Measurements from ENCODE around the gene CAPS2. TPM values are rescaled to one million over a fixed set of nuclear protein-coding genes. Genes with fewer than 3 reads are reported as not detected.

Gene CAPS2
- total RNA-seq, 4 donors from 2014 or later = 3.1 to 30.9 (median 25.6) TPM

DNA sequence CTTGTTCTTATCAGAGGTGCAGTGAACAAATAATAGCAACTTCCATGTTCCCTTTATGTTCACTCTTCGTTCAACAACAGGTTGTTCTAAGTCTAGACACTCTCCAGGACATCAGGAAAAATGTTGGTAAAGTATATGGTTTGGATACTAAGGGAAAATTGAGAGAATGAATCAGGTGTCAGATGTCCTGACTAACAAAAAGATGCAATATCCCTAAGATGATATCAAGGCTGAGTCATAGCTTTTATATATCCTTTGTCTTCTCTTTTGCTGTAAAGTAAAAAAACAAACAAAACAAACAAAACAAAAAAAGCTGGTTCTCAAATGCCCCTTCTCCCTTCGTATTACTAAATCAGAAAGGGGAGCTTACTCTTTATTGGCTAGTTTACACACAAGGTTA is 15.4 kb upstream of the CAPS2 start:
- DNase-seq = no peak
- Histone ChIP-seq H3K9me3 (no peaks in the 10 kb centered on the region), H3K27ac (no peak overlapping the region), H3K4me1 (no peaks in the 10 kb centered on the region), H3K27me3 (no peaks in the 10 kb centered on the region), H3K36me3 (no peaks in the 10 kb centered on the region), H3K4me3 (no peak overlapping the region)
- TF ChIP-seq POLR2A (IDR thresholded peaks at IDR 0.05) (no peak), CTCF (IDR thresholded peaks at IDR 0.05) (no peak)
- intact Hi-C loops (cut with DNase I; ENCODE audit: low total_unique reads) = no loop called here

GRCh38 chr12:75341873-75342272 is 11.7 kb upstream of the CAPS2 start:
- no peak for TF ChIP-seq CTCF (IDR thresholded peaks at IDR 0.05)
- intact Hi-C loops (cut with DNase I; ENCODE audit: low total_unique reads) = no loop called here
- no peak overlapping the region for H3K4me3 ChIP-seq
- no peak for DNase-seq
- no peaks in the 10 kb centered on the region for H3K9me3 ChIP-seq
- H3K36me3 ChIP-seq = no peaks in the 10 kb centered on the region
- H3K27ac ChIP-seq = no peak overlapping the region
- H3K27me3 ChIP-seq = no peaks in the 10 kb centered on the region
- no peaks in the 10 kb centered on the region for H3K4me1 ChIP-seq

GRCh38 chr12:75337905-75338304 is 7.8 kb upstream of the CAPS2 start:
- no peak overlapping the region for H3K27ac ChIP-seq
- intact Hi-C loops (cut with DNase I; ENCODE audit: low total_unique reads) = no loop called here
- no peaks in the 10 kb centered on the region for H3K27me3 ChIP-seq
- no peaks in the 10 kb centered on the region for H3K36me3 ChIP-seq
- H3K9me3 ChIP-seq = no peaks in the 10 kb centered on the region
- DNase-seq = no peak
- no peak for TF ChIP-seq CTCF (IDR thresholded peaks at IDR 0.05)
- TF ChIP-seq POLR2A (IDR thresholded peaks at IDR 0.05) = no peak
- no peaks in the 10 kb centered on the region for H3K4me1 ChIP-seq
- H3K4me3 ChIP-seq = no peak overlapping the region

GRCh38 chr12:75334384-75335030 is 4.4 kb upstream of the CAPS2 start, which contains the start of gene GLIPR1L1:
Gene GLIPR1L1, plus strand, starts transcription at chr12:75334670. Its CDS starts 59 bp downstream, at chr12:75334729.
- peak; percentile 87 to 93 for DNase-seq
- H3K4me1 ChIP-seq = no peaks in the 10 kb centered on the region
- H3K36me3 ChIP-seq = no peaks in the 10 kb centered on the region
- peak within 1 kb of the TSS; percentile 28 to 58 for H3K27ac ChIP-seq
- TF ChIP-seq POLR2A (IDR thresholded peaks at IDR 0.05) (no peak), CTCF (IDR thresholded peaks at IDR 0.05) (peak; percentile 78 to 94 (median 89))
- H3K27me3 ChIP-seq = no peaks in the 10 kb centered on the region
- peak within 1 kb of the TSS; percentile 22 to 24 for H3K4me3 ChIP-seq
- intact Hi-C loops (cut with DNase I; ENCODE audit: low total_unique reads) = no loop called here
- no peaks in the 10 kb centered on the region for H3K9me3 ChIP-seq

GRCh38 chr12:75327642-75328041 is 2.5 kb downstream of the CAPS2 start:
- H3K27me3 ChIP-seq = no peaks in the 10 kb centered on the region
- H3K27ac ChIP-seq = no peak overlapping the region
- intact Hi-C loops (cut with DNase I; ENCODE audit: low total_unique reads) = no loop called here
- no peaks in the 10 kb centered on the region for H3K36me3 ChIP-seq
- H3K4me3 ChIP-seq = no peak overlapping the region
- no peak for DNase-seq
- H3K9me3 ChIP-seq = no peaks in the 10 kb centered on the region
- no peaks in the 10 kb centered on the region for H3K4me1 ChIP-seq
- TF ChIP-seq POLR2A (IDR thresholded peaks at IDR 0.05) (no peak), CTCF (IDR thresholded peaks at IDR 0.05) (no peak)

Measured in uterus (tissue), 4 donors.